Measurements from ENCODE around the gene PTH2. TPM values are rescaled to one million over a fixed set of nuclear protein-coding genes. Genes with fewer than 3 reads are reported as not detected.

The PTH2 gene
- total RNA-seq, 1 experiment from 2014 or later = 0.96 TPM

DNA sequence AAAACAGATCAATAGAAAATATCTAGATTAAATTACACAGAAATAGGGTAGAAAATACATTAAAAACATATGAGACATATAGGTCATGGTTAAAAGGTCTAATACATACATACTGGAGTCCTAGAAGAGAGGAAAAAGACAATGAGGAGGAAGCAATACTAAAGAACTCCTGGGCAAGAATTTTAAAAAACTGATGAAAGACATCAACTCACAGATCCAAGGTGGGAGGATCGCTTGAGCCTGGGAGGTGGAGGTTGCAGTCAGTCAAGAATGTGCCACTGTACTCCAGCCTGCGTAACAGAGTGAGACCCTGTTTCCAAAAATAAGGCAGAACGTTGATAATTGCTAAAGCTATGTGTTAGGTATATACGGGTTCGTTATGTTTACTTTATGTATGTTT, 40.6 kb downstream of the PTH2 start:
- H2BK15ac ChIP-seq (ENCODE audit: low read depth, low read length) = no peak overlapping the region
- H2AK5ac ChIP-seq (ENCODE audit: insufficient read length, low read length) = no peak overlapping the region
- DNase-seq = no peak
- H4K20me1 ChIP-seq (ENCODE audit: control insufficient read depth, insufficient read depth, insufficient read length) = no peaks in the 10 kb centered on the region
- no peak overlapping the region for H3T11ph ChIP-seq (ENCODE audit: low read length)
- no peak overlapping the region for H3K23ac ChIP-seq (ENCODE audit: insufficient read length, low read depth, low read length)
- Mint-ChIP-seq H3K36me3 (ENCODE audit: insufficient read depth in 1 of 3, low read depth in 3 of 3) (peaks cover 2 to 6% (median 3%) of the 10 kb centered on the region in 3 experiments; a peak in 4 of 7 replicates), H3K27me3 (ENCODE audit: low read depth) (peaks cover 5% of the 10 kb centered on the region), H3K4me3 (no peak overlapping the region; a peak in 1 of 5 replicates), H3K4me1 (peaks cover 0 to 3% of the 10 kb centered on the region in 2 experiments; a peak in 2 of 4 replicates), H3K9me3 (peaks cover 8 to 15% of the 10 kb centered on the region in 2 experiments), H3K27ac (no peak overlapping the region)
- H3K4me1 ChIP-seq (ENCODE audit: insufficient read depth, low read length) = no peaks in the 10 kb centered on the region
- H3K9ac ChIP-seq (ENCODE audit: extremely low read depth, insufficient read length, low read length) = no peak overlapping the region
- H3K23me2 ChIP-seq (ENCODE audit: insufficient read length, low read depth, low read length, poor library complexity, severe bottlenecking) = no peaks in the 10 kb centered on the region
- H3K4ac ChIP-seq (ENCODE audit: low read depth, low read length) = no peak overlapping the region
- WGBS (ENCODE audit: extremely low coverage, insufficient read length, low lambda C conversion rate) = no CpG with 5 or more reads among the region's 5 CpGs
- no peaks in the 10 kb centered on the region for H3K79me1 ChIP-seq (ENCODE audit: insufficient read depth, low read depth, low read length, poor library complexity, severe bottlenecking)
- H3K14ac ChIP-seq (ENCODE audit: insufficient read depth, low read length) = no peak overlapping the region
- H2BK5ac ChIP-seq (ENCODE audit: insufficient read length, low read length) = no peak overlapping the region
- no peak overlapping the region for H3K56ac ChIP-seq (ENCODE audit: insufficient read length, low read depth, low read length)
- H2BK12ac ChIP-seq (ENCODE audit: insufficient read length, low read depth, low read length) = no peak overlapping the region
- no peak overlapping the region for H4K8ac ChIP-seq (replicated peaks; ENCODE audit: insufficient read length, low read depth, low read length)
- TF ChIP-seq, protein P1, sequence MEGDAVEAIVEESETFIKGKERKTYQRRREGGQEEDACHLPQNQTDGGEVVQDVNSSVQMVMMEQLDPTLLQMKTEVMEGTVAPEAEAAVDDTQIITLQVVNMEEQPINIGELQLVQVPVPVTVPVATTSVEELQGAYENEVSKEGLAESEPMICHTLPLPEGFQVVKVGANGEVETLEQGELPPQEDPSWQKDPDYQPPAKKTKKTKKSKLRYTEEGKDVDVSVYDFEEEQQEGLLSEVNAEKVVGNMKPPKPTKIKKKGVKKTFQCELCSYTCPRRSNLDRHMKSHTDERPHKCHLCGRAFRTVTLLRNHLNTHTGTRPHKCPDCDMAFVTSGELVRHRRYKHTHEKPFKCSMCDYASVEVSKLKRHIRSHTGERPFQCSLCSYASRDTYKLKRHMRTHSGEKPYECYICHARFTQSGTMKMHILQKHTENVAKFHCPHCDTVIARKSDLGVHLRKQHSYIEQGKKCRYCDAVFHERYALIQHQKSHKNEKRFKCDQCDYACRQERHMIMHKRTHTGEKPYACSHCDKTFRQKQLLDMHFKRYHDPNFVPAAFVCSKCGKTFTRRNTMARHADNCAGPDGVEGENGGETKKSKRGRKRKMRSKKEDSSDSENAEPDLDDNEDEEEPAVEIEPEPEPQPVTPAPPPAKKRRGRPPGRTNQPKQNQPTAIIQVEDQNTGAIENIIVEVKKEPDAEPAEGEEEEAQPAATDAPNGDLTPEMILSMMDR (conservative IDR thresholded peaks at IDR 0.05) = no peak
- H2BK120ac ChIP-seq (ENCODE audit: low read depth, low read length, poor library complexity, severe bottlenecking) = no peak overlapping the region
- H3K18ac ChIP-seq (ENCODE audit: insufficient read length, low read depth, low read length) = no peak overlapping the region
- no peak overlapping the region for H4K91ac ChIP-seq (ENCODE audit: insufficient read length, low read depth, low read length)
- H3K79me2 ChIP-seq (ENCODE audit: insufficient read depth, low read length) = no peaks in the 10 kb centered on the region
- no peak overlapping the region for H2AFZ ChIP-seq (ENCODE audit: low read length)
- H4K5ac ChIP-seq (ENCODE audit: insufficient read length, low read depth, low read length) = no peak overlapping the region
- H3K4me2 ChIP-seq (ENCODE audit: insufficient read depth, insufficient read length, low read length) = no peak overlapping the region
- no peak overlapping the region for H3K27ac ChIP-seq (ENCODE audit: insufficient read length, low read depth, low read length)
- H3K9me3 ChIP-seq (ENCODE audit: control insufficient read depth, low read depth, low read length) = no peaks in the 10 kb centered on the region
- H3K27me3 ChIP-seq (ENCODE audit: insufficient read depth, low read length) = no peaks in the 10 kb centered on the region
- no peak overlapping the region for H2BK20ac ChIP-seq (ENCODE audit: low read depth, low read length, poor library complexity, severe bottlenecking)
